Panc1 (cell line): ENCODE data around the gene RALGPS2. TPM values are rescaled to one million over a fixed set of nuclear protein-coding genes. Genes with fewer than 3 reads are reported as not detected.

Experiments used
- ATAC-seq: fragments of 200-7000 bp; cut with Tn5 transposase; 2 replicates; pipeline ENCODE4 v1.9.1; 2020; ENCODE audit warnings: mild to moderate bottlenecking, moderate library complexity
- BruUV-seq: library from RNA; stranded (reverse); fragments of 400-500 nt; replicated peaks from 2 replicates; lab custom pipeline; 2021; lab: Mats Ljungman, UMichigan
- CTCF ChIA-PET: fragments of 300-600 bp; sonication (Branson Sonifier 250); formaldehyde crosslinking; loops from one replicate; lab custom pipeline; 2022; ENCODE audit warnings: antibody characterized with exemption; lab: Charles Lee
- POLR2A ChIA-PET: fragments of 300-600 bp; sonication (Branson Sonifier 250); formaldehyde crosslinking; loops from one replicate; lab custom pipeline; 2022; ENCODE audit warnings: antibody characterized with exemption; lab: Charles Lee
- DNase-seq: peaks from one replicate; pipeline ENCODE4 v3.0.0-alpha.2; 2010; ENCODE audit warnings: low read depth, low spot score
- H3K27ac ChIP-seq: 2 replicates; pipeline ENCODE4 v1.5.1; 2011; ENCODE audit warnings: mild to moderate bottlenecking, low read length, inconsistent platforms
- H3K27me3 ChIP-seq: fragments of 200-500 bp; sonication (Bioruptor generic); 2 replicates; pipeline ENCODE4 v1.6.0; 2014; ENCODE audit warnings: low read length, inconsistent platforms; ENCODE audit not compliant: control insufficient read depth, insufficient read depth
- H3K36me3 ChIP-seq: fragments of 200-500 bp; sonication (Bioruptor generic); 2 replicates; pipeline ENCODE4 v1.5.1; 2014; ENCODE audit warnings: inconsistent platforms, mild to moderate bottlenecking, low read length, moderate library complexity; ENCODE audit not compliant: control insufficient read depth, insufficient read depth
- H3K4me1 ChIP-seq: 2 replicates; pipeline ENCODE4 v1.5.1; 2011; ENCODE audit warnings: inconsistent platforms, mild to moderate bottlenecking, low read length, moderate library complexity; ENCODE audit not compliant: control insufficient read depth, insufficient read depth
- H3K4me3 ChIP-seq, 2 experiments: 2 replicates each; pipeline ENCODE4 v1.5.1; 2011 to 2012; ENCODE audit warnings: low read depth in 2 of 2, low read length in 2 of 2, mild to moderate bottlenecking in 2 of 2, inconsistent platforms in 1 of 2, moderate library complexity in 1 of 2
- H3K9me3 ChIP-seq: fragments of 200-500 bp; sonication (Bioruptor generic); 2 replicates; pipeline ENCODE4 v1.5.1; 2014; ENCODE audit warnings: low read depth, mild to moderate bottlenecking, inconsistent platforms, low read length, moderate library complexity; ENCODE audit not compliant: control insufficient read depth, insufficient read depth
- POLR2AphosphoS5 ChIP-seq: IDR thresholded peaks from 2 replicates; pipeline ENCODE4 v1.6.1; 2012; ENCODE audit warnings: mild to moderate bottlenecking, low read depth, low read length, moderate library complexity
- SIN3A ChIP-seq: IDR thresholded peaks from 2 replicates; pipeline ENCODE4 v1.6.1; 2012; ENCODE audit warnings: low read depth, mild to moderate bottlenecking, low read length, moderate library complexity, borderline replicate concordance; ENCODE audit not compliant: insufficient read depth
- TCF7L2 ChIP-seq: IDR thresholded peaks from 2 replicates; pipeline ENCODE4 v1.6.1; 2011; ENCODE audit warnings: mild to moderate bottlenecking, low read depth, low read length, inconsistent platforms
- in situ Hi-C: cut with HindIII; loops from 2 replicates; pipeline ENCODE4 v1.10.0; 2016; ENCODE audit warnings: low sequenced_read_pairs, low pct_unique_long_range_greater_than_20kb
- intact Hi-C: fragments of 100-400 bp; cut with micrococcal nuclease; formaldehyde crosslinking; loops from one replicate; pipeline ENCODE4 v1.10.0; 2022; ENCODE audit not compliant: unreplicated experiment
- total RNA-seq: library from RNA; stranded (reverse); gene quantifications from one replicate; pipeline ENCODE4 v1.2.1, GENCODE V29; 2021; ENCODE audit not compliant: unreplicated experiment
- TF ChIP-seq, protein P1 (sequence below): fragments of 450-650 bp; IDR thresholded peaks from 2 replicates; pipeline ENCODE4 v1.5.1; 2017; ENCODE audit warnings: mild to moderate bottlenecking
- TF ChIP-seq, protein P2 (sequence below), 2 experiments: IDR thresholded peaks; 2 replicates each; pipeline ENCODE4 v1.6.1; 2011 to 2012; ENCODE audit warnings: low read depth in 2 of 2, control low read depth in 1 of 2, low read length in 1 of 2, mild to moderate bottlenecking in 1 of 2, moderate library complexity in 1 of 2; ENCODE audit not compliant: insufficient read depth in 1 of 2

RALGPS2 gene
- total RNA-seq, 1 experiment from 2014 or later, result 5.4 TPM

DNA sequence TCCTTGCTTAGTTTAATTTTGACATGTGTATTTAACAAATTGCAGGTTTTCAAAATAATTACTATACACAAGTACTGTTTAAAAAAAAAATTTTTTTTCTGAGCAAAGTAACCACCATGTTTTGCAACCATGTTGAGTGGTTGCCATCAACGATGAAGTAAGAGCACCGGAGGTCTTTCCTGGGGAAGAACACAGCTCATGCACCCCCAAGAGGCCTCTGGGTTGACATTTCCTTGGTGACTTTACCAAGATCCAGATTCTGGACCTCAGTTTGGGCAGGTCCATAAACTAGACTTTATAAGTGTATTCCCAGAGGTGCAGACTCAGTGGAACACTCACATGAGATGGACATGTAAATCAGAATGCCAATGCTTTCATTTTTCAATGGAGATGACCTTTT is 36.8 kb upstream of the RALGPS2 start:
- ATAC-seq, result no peak
- BruUV-seq, result no TSS peak

DNA sequence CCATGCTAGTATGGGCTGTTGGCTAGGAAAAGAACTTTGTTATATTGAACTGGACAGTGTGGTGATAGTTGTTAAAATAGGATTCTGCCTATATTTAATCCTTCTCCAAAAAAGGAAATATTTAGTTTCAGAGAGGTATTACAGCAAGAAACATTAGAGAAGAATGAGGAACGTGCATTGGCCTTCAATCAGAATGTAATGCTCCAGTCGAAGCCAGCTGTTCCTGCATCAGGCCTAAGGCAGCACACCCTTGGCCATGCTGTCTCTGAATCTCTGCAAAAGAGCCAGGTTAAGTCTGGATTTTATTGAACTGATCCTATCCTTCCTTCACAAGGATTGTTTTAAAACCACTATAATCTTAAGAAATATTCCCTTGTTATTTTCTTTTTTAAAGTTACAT is 35.3 kb upstream of the RALGPS2 start:
- H3K27me3 ChIP-seq, result no peaks in the 10 kb centered on the region
- intact Hi-C loops (no loop called here), in situ Hi-C loops (no loop called here)
- no peak overlapping the region for H3K27ac ChIP-seq
- ChIA-PET CTCF (interaction anchor here (0.6 kb wide), 1 partner anchor 18 kb away, joined by 4 read pairs; no protein-coding TSS in a partner anchor), POLR2A (no interaction called here)
- no peak for DNase-seq
- no peaks in the 10 kb centered on the region for H3K4me1 ChIP-seq
- ATAC-seq, result no peak
- no peak overlapping the region for H3K4me3 ChIP-seq
- no TSS peak for BruUV-seq
- TF ChIP-seq, protein P1, sequence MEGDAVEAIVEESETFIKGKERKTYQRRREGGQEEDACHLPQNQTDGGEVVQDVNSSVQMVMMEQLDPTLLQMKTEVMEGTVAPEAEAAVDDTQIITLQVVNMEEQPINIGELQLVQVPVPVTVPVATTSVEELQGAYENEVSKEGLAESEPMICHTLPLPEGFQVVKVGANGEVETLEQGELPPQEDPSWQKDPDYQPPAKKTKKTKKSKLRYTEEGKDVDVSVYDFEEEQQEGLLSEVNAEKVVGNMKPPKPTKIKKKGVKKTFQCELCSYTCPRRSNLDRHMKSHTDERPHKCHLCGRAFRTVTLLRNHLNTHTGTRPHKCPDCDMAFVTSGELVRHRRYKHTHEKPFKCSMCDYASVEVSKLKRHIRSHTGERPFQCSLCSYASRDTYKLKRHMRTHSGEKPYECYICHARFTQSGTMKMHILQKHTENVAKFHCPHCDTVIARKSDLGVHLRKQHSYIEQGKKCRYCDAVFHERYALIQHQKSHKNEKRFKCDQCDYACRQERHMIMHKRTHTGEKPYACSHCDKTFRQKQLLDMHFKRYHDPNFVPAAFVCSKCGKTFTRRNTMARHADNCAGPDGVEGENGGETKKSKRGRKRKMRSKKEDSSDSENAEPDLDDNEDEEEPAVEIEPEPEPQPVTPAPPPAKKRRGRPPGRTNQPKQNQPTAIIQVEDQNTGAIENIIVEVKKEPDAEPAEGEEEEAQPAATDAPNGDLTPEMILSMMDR, result no peak
- H3K9me3 ChIP-seq, result no peaks in the 10 kb centered on the region
- no peaks in the 10 kb centered on the region for H3K36me3 ChIP-seq

More for the DNA sequence above, 36.8 kb upstream of the RALGPS2 start:
- no peaks in the 10 kb centered on the region for H3K27me3 ChIP-seq
- H3K27ac ChIP-seq, result no peak overlapping the region
- ChIA-PET POLR2A (interaction anchor here (0.6 kb wide), 1 partner anchor 275 kb away, joined by 5 read pairs; no protein-coding TSS in a partner anchor), CTCF (interaction anchor here (0.6 kb wide), 1 partner anchor 64 kb away, joined by 11 read pairs; no protein-coding TSS in a partner anchor)
- DNase-seq, result no peak
- H3K4me1 ChIP-seq, result no peaks in the 10 kb centered on the region
- H3K9me3 ChIP-seq, result no peaks in the 10 kb centered on the region
- intact Hi-C loops (no loop called here), in situ Hi-C loops (no loop called here)
- H3K36me3 ChIP-seq, result no peaks in the 10 kb centered on the region
- H3K4me3 ChIP-seq, result no peak overlapping the region
- TF ChIP-seq, protein P2, sequence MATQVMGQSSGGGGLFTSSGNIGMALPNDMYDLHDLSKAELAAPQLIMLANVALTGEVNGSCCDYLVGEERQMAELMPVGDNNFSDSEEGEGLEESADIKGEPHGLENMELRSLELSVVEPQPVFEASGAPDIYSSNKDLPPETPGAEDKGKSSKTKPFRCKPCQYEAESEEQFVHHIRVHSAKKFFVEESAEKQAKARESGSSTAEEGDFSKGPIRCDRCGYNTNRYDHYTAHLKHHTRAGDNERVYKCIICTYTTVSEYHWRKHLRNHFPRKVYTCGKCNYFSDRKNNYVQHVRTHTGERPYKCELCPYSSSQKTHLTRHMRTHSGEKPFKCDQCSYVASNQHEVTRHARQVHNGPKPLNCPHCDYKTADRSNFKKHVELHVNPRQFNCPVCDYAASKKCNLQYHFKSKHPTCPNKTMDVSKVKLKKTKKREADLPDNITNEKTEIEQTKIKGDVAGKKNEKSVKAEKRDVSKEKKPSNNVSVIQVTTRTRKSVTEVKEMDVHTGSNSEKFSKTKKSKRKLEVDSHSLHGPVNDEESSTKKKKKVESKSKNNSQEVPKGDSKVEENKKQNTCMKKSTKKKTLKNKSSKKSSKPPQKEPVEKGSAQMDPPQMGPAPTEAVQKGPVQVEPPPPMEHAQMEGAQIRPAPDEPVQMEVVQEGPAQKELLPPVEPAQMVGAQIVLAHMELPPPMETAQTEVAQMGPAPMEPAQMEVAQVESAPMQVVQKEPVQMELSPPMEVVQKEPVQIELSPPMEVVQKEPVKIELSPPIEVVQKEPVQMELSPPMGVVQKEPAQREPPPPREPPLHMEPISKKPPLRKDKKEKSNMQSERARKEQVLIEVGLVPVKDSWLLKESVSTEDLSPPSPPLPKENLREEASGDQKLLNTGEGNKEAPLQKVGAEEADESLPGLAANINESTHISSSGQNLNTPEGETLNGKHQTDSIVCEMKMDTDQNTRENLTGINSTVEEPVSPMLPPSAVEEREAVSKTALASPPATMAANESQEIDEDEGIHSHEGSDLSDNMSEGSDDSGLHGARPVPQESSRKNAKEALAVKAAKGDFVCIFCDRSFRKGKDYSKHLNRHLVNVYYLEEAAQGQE (IDR thresholded peaks at IDR 0.05; ENCODE audit: insufficient read depth in 1 of 2, low read depth in 2 of 2, low read length in 1 of 2), result no peak
- TF ChIP-seq SIN3A (no peak), TCF7L2 (no peak), POLR2AphosphoS5 (no peak)
- TF ChIP-seq, protein P1, result no peak
